AG04449 (cell line): ENCODE results near the gene CAMP.
A peak's percentile ranks its signal among the peaks of the same experiment; 100 is the strongest.
"Not testable (repeated sequence)": the region's sequence is repeated elsewhere in the genome, so short reads cannot be mapped to it uniquely, and the experiment has no call there.

Source experiments
- CTCF ChIA-PET: fragments of 350-600 bp; formaldehyde crosslinking; extraction: SDS; loops from one replicate; lab custom pipeline; 2021; ENCODE audit warnings: antibody characterized with exemption; lab: Yijun Ruan, JAX
- POLR2A ChIA-PET: fragments of 400-600, 350-600 bp; formaldehyde crosslinking; extraction: SDS; loops from one replicate; lab custom pipeline; 2020; ENCODE audit warnings: antibody characterized with exemption, inconsistent platforms; lab: Yijun Ruan, JAX
- DNase-seq: peaks from one replicate; pipeline ENCODE4 v3.0.0-alpha.2; 2010; ENCODE audit warnings: low read depth, low spot score
- H3K4me3 ChIP-seq: 2 replicates; pipeline ENCODE4 v1.5.1; 2011; ENCODE audit warnings: low read depth, mild to moderate bottlenecking, control low read depth, low read length
- TF ChIP-seq, protein P1 (sequence below): IDR thresholded peaks from one replicate; pipeline ENCODE4 v1.5.1; 2011; ENCODE audit warnings: mild to moderate bottlenecking, moderate library complexity, low read length, control low read depth, inconsistent platforms; ENCODE audit not compliant: insufficient read depth; ENCODE audit errors: missing control alignments

The CAMP gene

DNA sequence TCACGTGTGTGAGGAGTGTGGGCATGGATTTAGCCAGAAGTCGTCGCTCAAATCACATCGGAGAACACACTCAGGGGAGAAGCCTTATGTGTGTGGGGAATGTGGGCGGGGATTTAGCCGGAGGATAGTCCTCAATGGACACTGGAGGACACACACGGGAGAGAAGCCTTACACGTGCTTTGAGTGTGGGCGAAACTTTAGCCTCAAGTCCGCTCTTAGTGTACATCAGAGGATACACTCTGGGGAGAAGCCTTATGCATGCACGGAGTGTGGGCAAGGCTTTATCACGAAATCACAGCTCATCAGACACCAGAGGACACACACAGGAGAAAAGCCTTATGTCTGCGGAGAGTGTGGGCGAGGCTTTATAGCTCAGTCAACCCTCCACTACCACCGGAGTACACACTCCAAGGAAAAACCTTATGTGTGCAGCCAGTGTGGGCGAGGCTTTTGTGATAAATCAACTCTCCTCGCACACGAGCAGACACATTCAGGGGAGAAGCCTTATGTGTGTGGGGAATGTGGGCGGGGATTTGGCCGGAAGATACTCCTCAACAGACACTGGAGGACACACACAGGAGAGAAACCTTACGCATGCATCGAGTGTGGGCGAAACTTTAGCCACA lies 45.8 kb downstream of the CAMP start:
- no peak for DNase-seq
- TF ChIP-seq, protein P1, sequence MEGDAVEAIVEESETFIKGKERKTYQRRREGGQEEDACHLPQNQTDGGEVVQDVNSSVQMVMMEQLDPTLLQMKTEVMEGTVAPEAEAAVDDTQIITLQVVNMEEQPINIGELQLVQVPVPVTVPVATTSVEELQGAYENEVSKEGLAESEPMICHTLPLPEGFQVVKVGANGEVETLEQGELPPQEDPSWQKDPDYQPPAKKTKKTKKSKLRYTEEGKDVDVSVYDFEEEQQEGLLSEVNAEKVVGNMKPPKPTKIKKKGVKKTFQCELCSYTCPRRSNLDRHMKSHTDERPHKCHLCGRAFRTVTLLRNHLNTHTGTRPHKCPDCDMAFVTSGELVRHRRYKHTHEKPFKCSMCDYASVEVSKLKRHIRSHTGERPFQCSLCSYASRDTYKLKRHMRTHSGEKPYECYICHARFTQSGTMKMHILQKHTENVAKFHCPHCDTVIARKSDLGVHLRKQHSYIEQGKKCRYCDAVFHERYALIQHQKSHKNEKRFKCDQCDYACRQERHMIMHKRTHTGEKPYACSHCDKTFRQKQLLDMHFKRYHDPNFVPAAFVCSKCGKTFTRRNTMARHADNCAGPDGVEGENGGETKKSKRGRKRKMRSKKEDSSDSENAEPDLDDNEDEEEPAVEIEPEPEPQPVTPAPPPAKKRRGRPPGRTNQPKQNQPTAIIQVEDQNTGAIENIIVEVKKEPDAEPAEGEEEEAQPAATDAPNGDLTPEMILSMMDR: no peak
- H3K4me3 ChIP-seq: no peak overlapping the region
- ChIA-PET POLR2A (no interaction called here), CTCF (interaction anchor here (0.9 to 27.9 kb wide), 4 partner anchors 15 to 165 kb away, joined by 3 to 948 read pairs (median 4); partner anchors contain the start of genes CCDC51, PLXNB1 and TMA7)

DNA sequence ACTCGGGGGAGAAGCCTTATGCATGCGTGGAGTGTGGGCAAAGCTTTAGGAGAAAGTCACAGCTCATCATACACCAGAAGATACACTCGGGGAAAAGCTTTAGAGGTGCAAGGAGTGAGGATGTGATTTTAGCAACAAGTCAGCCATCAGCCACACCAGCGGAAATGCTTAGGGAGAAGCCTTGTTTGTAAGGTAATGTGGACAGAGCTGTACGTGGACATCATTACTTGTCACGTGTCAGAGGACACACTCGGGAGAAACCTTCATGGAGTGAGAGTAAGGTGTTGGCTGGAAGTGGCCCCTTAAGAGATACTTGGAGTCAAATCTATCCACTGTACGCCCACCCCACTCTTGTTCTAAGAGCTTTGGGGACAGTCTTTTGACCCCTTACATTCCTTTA lies 46.3 kb downstream of the CAMP start:
- TF ChIP-seq, protein P1: no peak
- ChIA-PET POLR2A (no interaction called here), CTCF (interaction anchor here (1.4 to 27.9 kb wide), 2 partner anchors 75 to 164 kb away, joined by 5 to 948 read pairs; partner anchors contain the start of genes CCDC51, PLXNB1 and TMA7)
- H3K4me3 ChIP-seq: no peak overlapping the region
- no peak for DNase-seq

DNA sequence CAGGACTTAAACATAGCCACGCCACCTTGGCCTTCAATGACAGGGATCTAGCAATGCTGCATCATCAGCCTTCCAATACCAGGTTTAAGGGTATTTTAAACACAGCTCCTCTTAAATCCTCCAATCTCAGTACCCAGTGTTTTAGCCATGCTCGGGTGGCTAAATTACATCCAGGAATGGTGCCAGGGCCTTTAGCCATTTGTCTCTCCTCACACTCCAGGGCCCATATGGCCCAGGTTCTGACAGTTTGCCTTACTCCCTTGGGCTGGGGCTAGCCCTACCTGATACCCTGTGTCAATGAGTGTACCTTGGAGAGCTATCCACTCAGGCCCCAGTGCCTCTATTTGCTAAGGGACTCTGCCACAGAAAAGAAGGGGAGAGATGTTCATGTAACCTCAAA lies 47.0 kb downstream of the CAMP start:
- TF ChIP-seq, protein P1: no peak
- ChIA-PET POLR2A (no interaction called here), CTCF (interaction anchor here (1.4 to 27.9 kb wide), 3 partner anchors 15 to 163 kb away, joined by 4 to 948 read pairs (median 48); partner anchors contain the start of genes CCDC51, PLXNB1 and TMA7)
- DNase-seq: no peak
- H3K4me3 ChIP-seq: no peak overlapping the region

DNA sequence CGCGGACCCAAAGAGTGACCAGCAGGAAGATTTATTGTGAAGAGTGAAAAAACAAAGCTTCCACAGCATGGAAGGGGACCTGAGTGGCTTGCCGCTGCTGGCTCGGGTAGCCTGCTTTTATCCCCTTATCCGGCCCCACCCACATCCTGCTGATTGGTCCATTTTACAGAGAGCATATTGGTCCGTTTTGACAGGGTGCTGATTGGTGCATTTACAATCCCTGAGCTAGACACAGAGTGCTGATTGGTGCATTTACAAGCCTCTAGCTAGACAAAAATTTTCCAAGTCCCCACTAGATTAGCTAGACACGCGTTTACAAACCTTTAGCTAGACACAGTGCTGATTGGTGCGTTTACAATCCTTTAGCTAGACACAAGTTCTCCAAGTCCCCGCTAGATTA lies 47.9 kb downstream of the CAMP start:
- H3K4me3 ChIP-seq, POLR2A ChIA-PET, DNase-seq: not testable (repeated sequence)
- CTCF ChIA-PET: interaction anchor here (0.9 to 27.9 kb wide), 9 partner anchors 9 to 278 kb away, joined by 3 to 948 read pairs (median 5); partner anchors contain the start of genes CCDC51, PLXNB1 and TMA7

DNA sequence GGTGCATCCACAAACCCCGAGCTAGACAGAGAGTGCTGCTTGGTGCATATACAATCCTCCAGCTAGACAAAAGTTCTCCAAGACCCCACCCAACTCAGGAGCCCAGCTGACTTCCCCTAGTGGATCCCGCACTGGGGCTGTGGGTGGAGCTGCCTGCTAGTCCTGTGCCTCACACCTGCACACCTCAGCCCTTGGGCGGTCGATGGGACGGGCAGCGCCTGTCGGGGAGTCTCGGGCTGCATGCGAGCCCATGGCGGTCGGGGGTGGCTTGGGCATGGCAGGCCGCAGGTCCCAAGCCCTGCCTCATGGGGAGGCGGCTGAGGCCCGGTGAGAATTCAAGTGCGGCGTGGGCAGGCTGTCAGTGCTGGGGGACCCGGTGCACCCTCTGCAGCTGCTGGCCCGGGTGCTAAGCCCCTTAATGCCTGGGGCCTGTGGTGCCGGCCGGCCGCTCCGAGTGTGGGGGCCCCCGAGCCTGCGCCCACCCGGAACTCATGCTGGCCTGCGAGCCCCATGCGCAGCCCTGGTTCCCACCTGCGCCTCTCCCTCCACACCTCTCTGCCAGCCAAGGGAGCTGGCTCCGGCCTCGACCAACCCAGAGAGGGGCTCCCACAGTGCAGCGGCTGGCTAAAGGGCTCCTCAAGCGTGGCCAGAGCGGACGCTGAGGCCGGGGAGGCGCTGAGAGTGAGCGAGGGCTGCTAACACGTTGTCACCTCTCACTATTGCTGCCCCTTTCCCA lies 48.6 kb downstream of the CAMP start:
- ChIA-PET CTCF (interaction anchor here (0.7 to 27.9 kb wide), 14 partner anchors 9 to 281 kb away, joined by 3 to 948 read pairs (median 4); partner anchors contain the start of genes CCDC51, PLXNB1 and TMA7), POLR2A (no interaction called here)
- H3K4me3 ChIP-seq: no peak overlapping the region
- no peak for DNase-seq
- TF ChIP-seq, protein P1: no peak

DNA sequence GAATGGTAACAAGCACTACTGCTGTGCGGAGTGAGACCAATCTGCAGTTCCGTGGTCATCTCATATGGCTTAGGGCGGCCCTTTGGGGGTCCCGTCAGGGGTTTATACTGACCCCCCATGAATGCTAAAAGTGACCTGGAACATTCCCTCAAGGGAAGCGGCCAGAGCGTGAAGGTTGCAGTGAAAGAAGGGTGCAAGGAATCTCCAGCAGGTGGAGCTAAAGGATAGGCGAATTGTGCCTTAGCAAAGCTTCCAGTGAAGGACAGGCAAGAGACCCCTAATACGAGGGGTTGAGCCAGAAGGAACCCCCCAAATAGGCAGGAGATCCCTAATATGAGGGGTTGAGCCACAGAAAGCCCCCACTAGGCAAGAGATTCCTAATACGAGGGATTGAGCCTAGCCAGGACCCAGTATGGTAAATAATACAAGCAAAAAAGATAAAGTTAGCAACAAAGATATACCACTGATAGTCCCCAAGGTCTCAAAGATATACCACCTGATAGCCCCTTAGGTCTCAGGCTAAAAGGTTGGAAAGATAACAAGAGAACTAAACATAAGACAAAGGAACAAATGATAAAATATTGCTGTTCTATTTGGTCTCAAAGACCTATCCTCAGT lies 50.4 kb downstream of the CAMP start:
- ChIA-PET POLR2A (interaction anchor here (1.0 kb wide), 1 partner anchor 166 kb away, joined by 3 read pairs; the partner anchor contains the start of genes CCDC51 and TMA7), CTCF (interaction anchor here (0.7 to 27.9 kb wide), 17 partner anchors 9 to 287 kb away, joined by 3 to 948 read pairs (median 4); partner anchors contain the start of genes CCDC51, PLXNB1, TMA7 and ZNF589)
- H3K4me3 ChIP-seq: no peak overlapping the region
- TF ChIP-seq, protein P1: peak; percentile 76
- DNase-seq: no peak
